NCI-H460 (cell line): ENCODE results near the gene C1orf35. TPM values are rescaled to one million over a fixed set of nuclear protein-coding genes. Genes with fewer than 3 reads are reported as not detected.

Experiments used
- DNase-seq: peaks from one replicate; pipeline ENCODE4 v3.0.0-alpha.2; 2016; ENCODE audit warnings: low read depth; ENCODE audit errors: extremely low read depth
- polyA plus RNA-seq: library from polyadenylated mRNA; depleted of rRNA; stranded (reverse); fragments of >200 nt; gene quantifications from 2 replicates; pipeline ENCODE4 v1.2.3, GENCODE V29; 2014; cell fraction: nucleus; rRNA removed
- total RNA-seq: library from RNA; depleted of rRNA; stranded (reverse); fragments of >200 nt; shearing (Covaris generic); gene quantifications from 2 replicates; pipeline ENCODE4 v1.2.3, GENCODE V29; 2014; rRNA removed

Gene C1orf35
- total RNA-seq = 22.1 and 23.8 TPM in 2 replicates
- 80.5 and 92.2 TPM in 2 replicates for polyA plus RNA-seq

DNA sequence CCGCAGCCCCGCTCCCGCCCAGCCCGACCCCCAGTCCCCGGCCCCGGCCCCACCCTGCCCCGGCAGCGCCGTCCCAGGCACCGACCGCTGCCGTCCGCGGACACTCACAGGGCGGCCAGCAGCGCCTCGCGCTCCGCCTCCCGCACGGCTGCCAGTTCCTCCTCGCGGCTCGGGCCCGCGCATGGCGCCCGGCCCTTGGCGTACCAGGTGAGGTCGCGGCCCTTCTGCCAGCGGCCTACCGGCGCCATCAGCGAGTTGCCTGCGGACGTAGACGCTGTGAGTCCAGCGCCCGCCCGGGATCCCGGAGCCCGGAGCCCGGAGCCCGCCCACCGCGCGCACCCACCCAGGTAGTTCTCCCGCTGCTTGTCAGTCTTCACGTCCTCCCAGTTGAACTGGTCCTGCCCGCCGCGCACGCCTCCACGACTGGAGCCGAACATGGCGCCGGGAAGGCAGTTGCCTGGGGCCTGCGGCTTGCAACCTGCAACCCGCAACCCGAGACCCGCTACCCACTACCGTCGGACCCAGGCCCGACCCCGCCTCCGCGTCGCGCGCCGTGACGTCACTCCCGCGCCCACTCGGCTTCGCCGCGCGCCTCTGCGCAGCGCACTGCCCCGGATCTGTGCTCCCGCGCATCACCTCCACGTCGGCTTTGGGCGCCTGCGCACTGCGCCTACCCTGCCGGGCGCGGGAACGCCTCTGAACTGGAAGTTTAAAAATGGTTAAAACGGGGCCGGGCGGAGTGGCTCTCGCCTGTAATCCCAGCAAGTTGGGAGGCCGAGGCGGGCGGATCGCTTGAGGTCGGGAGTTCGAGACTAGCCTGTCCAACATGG is at the start of gene C1orf35:
Gene C1orf35 (minus strand): TSS at position 535 of the 830 bp plus-strand sequence. CDS start 98 bp downstream, at position 437.
- peak; percentile 93 for DNase-seq

DNA sequence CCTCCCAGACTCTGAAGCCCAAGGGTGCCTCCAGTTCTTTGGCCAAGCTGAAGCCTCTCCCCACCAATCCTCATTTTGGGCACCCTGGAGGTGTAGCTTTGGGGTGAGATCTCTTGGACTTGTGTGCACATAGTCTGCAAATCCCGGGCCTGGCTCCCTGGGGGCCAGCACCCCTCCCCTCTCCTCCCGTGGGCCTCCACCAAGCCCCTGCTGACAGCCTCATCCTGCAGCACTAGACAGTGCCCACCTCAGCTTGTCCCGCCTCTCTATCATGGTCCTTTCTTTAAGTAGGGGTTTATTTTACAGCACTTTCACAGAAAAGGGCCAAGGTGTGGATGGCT is 49.8 kb upstream of the C1orf35 start:
- DNase-seq = no peak

DNA sequence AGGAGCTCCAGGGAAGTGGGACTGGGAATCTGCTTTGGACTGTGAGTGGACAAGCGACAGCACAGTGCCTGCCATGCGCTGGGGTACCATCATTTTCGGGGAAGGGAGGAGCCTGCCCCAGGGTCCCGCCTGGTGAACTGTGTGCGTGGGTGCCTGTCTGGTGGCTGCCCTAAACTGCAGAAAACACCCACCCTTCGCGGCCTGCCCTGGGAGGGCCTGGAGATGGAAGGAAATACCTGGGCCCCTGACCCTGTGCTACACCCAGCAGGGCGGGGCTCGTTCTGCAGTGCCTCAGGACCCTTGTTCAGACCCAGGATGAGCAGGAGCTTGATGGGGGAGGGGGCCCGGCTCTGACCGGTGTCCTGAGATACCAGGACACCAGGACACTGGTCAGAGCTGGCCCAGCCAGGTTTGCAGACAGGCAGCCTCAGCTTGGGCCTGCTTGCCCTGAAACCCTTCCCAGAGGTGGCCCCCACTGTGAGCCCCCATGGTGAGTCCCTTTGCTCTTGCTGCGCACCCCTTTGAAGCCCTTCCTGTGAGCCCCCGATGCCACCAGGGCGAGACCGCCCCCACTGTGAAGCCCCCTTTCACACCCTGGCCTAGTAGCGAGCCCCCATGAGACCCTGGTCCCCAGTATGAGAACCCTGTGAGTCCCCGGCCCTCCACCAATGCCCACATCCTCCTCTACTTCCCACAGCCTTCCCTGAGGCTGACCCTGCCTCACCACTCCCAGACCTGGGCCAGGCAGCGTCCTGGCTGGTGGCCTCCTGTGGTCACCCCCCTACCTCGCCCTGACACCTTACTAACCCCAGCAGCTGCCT is 49.2 kb upstream of the C1orf35 start:
- DNase-seq = no peak

DNA sequence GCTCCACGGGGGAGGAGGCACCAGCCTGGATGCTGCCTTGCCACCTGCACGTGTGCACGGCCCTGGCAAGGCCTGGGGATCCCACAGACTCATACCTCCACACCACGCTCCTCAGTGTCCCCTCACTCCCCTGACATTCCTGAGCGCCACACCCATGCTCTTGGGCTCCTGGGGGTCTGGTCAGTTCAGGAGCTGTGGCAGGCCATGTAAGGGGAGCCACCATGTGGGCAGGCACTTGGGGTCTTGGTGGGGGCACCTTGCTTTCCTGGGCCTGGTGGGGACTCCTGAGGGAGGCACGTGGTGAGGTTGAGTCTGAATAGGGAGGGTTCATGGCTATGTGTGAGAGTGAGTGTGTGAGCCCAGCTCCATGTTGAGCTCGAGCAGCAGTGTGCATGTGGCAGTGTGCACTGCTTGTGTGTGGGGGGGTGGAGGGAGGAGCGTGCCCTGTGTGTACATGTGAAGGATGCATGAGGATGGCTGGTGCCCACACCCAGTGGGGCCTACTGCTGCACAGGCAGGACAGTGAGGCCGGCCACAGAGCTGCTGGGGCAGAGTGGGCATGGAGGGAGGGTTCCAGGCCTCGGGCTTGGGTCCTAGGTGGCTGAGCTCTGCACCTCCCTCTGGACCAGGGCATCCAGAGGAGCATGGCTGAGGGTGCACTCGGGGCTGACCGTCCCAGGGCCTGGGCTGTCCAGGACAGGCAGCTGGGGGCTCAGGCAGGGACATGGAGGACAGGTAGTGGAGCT is 48.2 kb upstream of the C1orf35 start:
- DNase-seq = no peak

DNA sequence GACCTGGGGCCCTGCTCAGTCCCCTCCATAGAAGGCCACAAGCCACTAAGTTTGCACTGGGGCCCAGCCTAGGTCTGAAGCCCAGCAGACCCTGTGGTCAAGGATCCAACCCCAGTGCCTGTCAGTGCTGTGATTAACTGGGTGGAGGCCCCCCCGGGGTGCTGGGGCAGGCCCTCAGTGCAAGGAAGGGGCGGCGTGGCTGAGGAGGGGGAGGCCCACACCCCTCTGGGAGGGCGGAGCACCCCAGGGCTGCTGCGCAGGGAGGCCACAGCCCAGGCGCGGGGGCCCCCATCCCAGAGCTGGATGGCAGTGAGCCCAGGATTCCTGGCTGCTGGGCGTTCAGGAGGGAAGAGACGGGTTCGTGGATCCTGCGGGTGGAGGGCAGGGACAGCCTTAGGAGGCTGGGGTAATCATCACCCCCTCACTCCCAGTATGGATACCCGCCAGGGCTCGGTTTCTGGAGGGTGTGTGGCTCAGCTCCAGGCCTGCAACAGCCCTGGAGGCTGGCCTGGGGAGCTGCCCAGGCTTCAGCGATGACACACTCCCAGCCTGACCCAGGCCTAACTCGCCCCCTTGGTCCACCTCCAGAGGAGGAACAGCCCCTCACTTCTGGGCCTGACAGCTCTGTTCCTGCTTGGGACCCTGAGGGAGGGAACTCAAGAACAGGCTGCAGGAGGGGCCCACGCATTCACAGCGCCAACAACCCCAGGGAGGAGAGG is 47.5 kb upstream of the C1orf35 start:
- no peak for DNase-seq

DNA sequence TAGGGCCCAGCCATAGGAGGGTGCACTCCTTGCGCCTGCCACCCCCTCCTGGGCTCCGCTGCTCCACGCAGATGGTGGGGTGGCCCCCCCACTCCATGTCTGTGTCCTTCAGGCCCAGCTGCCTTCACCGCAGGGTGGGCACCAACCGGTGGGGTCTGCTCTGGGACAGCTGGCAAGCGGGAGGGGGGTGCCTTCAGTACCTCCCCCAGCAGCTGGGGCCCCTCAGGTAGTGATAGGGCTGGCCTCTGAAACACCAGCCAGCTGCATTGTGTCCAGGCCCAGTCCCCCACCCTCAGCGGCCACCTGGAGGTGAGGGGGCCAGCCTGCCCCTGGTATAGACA is 47.0 kb upstream of the C1orf35 start:
- no peak for DNase-seq

DNA sequence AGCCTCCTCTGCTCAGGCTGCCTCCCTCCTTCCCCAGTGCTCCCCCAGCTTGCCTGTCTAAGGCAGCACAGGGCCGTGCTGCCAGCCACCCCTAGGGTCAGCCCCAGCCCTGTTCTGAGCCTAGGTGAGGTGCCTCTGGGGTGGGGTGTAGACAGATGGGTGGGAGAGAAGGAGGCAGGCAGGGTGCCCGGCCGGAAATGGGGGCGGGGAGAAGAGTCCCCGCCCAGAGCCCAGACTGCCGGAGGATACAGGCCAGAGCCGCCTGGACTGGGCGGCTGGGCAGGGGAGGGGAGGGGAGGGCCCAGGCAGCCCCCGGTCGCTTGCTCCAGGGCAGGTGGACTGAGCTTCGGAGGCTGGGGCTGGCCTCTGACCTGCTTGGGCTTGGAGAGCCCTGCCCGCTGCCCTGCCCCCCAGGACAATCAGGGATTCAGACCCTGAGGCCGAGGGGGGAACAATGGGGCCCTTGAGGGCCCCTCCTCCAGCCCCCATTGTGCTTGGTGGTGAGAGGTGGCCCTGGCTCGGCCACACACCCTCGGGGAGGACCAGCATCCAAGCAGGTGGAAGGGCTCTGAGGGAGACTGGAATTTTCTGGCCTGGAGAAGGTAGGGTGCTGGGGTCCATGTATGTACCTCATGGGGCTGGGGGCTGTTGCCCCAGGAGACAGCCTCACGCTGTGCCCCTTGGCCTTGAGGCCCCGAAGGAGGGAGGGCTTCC is 46.4 kb upstream of the C1orf35 start, which contains the start of gene GJC2:
Gene GJC2 (plus strand): TSS at position 525 of the 714 bp plus-strand sequence. CDS start 7,829 bp downstream, outside the sequence.
- peak; percentile 23 for DNase-seq

DNA sequence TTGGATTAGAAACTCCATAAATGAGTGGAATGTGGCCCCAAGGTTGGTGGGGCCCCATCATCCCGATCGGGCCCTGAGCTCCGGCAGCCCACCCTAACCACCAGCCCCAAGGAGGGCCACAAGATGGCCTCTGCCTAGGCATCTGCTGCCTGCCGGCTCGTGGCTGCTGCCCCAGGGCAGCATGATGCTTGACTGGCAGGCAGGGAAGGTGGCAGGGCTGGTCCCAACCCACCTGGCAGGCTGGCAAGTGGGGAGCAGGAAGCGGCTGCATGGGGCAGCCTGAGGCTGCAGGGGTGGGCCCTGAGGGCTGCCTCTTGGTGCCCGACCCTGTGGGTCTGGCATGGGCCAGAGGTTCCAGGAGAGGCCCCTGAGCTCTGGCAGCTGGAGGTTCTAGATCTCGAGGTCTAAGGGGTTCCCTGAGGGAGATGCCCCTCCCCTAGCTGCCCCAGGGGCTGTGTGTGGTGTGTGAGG is 45.8 kb upstream of the C1orf35 start:
- no peak for DNase-seq

DNA sequence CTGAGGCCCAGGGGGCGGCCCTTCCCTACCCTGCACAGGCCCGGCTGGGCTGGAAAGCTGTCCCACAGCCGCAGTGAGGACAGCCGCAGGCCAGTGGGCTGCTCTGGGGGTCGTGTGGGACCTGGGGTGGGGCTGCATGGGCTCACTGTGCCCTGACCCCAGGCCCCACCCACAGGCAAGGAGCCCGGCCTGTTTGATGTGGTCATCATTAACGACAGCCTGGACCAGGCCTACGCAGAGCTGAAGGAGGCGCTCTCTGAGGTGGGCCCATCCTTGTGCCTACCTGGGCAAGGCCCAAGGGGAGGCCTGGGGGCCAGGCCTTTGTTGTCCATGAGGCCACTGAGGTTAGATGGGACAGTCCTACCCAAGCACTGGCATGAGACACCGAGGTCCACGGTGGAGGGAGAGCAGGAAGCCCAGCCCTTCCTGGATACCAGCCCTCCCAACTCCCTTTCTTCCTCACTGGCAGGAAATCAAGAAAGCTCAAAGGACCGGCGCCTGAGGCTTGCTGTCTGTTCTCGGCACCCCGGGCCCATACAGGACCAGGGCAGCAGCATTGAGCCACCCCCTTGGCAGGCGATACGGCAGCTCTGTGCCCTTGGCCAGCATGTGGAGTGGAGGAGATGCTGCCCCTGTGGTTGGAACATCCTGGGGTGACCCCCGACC is 45.2 kb upstream of the C1orf35 start:
- DNase-seq = no peak

DNA sequence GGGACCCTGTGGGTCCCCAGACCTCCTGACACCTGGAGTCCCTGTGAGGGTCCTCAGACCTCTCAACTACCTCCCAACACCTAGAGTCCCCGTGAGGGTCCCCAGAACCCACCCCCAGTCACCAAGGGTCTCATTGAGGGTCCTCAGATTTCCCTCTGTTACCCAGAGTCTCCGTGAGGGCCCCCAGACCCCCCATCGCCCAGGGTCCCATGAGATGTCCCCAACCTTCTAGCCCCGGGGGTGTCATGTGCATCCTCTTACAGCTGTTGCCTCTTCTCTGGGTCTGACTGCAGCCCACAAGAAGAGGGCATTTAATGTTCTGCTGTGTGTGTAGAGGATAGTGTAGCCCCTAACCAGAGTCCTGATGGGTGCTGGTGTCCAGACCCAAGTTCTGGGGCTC is 44.6 kb upstream of the C1orf35 start:
- no peak for DNase-seq

DNA sequence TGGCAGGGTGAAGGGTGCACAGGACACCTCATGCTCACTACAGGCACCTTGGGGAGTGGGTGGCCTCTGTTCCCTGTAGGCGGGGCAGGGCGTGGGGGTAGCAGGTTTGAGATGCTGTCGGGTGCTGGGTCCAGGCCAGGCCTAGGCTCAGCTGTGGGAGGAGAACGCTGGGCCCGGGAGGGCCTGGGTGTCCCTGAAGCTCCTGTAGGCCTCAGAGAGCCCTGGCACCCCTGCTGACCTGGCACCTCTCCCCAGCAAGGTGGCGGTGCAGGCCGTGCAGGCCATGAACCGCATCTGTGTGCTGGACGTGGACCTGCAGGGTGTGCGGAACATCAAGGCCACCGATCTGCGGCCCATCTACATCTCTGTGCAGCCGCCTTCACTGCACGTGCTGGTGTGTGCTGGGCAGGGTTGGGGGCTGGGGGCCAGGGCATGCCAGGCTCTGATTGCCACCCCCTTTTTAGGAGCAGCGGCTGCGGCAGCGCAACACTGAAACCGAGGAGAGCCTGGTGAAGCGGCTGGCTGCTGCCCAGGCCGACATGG is 44.1 kb upstream of the C1orf35 start:
- DNase-seq = no peak

DNA sequence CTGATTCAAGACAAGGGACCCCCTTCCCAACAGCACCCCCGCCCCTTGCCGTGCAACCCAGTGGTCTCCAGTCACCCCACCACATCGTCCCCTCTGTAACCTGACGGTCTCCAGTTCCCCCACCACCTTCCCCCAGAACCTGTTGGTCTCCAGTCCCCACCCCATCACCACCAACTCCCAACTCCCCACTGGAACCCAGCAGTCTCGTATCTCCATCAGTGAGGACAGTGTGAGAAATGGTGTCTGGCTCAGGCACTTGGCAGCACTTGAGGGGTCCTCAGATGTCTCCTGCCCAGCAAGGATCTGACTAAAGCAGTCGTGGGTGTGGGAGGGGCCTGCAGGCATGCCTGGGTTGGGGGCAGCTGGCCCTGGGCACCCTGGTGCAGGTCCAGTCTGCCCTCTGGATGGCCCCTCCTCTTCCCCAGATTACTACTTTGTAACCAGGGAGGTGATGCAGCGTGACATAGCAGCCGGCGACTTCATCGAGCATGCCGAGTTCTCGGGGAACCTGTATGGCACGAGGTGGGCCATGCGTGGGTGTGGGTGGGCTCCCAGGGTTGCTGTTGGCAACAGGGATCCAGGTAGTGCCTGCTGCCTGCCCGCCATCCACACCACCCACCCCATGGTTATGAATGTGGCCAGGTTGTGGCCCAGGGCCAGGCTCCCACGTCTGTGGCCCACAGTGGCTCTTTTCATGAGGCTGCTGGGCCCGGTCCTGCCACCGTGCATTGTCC is 43.5 kb upstream of the C1orf35 start:
- DNase-seq = no peak

DNA sequence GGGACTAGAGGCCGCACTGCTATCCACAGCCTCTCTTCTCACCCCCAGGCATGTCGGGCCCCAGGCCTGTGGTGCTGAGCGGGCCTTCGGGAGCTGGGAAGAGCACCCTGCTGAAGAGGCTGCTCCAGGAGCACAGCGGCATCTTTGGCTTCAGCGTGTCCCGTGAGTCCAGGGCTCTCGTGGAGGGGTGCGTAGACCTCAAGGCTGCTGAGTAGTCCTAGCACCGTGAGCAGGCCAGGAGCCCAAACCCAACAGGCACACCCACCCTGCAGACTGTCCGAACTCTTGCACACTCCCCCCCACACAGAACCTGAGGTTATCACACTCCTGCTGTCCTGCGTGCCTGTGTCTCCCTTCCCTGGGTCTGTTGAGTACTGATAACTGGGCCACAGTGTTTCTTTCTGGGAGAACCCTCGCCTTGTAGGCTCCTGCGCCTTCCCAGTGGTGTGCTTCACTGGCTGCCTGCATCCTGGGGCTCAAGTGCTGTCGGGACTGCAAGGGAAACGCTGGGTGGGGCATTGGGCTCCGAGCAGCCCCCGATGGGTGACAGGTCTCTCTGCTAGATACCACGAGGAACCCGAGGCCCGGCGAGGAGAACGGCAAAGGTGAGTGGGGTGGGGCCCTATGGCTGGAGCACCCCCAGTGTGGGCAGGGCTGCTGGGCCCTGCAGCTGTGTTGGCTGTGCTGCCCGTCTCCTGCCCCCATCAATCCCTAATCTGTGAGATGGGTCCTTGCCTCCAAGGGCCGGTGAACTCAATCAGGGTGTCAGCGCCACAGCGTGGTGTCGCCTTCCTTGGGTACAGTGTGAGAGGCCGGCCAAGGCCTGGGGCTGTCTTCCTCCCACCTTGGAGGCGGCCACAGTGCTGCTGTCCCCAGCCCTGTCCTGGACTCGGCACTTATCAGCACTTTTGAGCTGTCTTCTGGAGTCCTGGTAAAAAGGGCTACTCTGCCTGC is 42.6 kb upstream of the C1orf35 start:
- no peak for DNase-seq

DNA sequence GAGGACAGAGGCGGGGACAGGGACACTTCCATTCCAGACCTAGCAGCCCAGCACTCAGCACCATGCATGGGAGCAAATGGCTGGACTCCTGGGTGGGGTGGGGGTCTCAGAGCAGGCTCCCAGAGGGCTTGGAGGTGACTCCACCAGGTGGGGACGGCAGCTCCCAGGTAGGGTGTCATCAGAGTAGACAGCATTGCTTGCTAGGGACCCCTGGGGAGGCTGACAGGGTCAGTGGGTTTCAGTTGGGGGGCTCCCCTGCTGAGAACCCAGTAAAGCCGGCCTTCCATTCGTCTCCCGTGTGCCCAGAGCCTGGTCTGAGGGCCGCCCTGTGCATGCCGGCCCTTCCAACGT is 41.8 kb upstream of the C1orf35 start:
- no peak for DNase-seq

DNA sequence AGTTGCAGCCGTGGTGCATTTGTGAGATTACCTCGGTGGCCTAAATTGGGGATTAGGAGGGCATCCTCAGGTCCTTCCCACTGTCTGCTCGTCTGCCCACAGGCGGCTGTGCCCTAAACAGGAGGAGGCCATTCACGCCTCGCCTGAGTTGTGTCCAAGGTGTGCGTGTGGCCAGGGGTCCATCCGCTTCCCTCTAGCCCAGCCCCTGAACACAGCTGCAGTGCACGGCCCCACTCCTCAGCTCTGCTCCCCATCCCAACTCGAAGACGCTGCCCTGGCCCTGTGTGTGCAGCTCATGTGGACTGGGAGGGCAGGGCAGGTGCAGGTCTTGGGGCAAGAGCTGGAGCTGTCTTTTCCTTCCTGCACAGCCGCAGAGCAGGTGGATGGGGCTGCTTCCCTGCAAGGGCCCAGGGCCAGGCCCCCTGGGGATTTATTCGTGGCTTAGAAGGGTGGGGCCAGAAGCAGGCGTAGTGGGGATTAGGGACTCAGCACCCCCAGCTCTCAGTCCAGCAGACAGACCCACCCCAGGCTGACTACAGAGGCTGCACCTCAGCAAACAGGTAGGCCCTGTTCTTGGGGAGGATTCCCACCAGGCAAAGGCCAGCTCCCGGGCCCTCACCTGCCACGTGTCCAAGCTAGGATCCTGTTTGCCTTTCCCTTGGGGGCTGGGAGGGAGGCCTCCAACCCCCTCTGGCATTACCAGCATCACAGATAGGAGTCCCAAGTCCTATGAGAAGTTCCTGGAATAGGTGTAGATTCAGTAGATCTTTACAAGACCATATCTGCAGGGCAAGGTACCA is 41.3 kb upstream of the C1orf35 start:
- DNase-seq = no peak

DNA sequence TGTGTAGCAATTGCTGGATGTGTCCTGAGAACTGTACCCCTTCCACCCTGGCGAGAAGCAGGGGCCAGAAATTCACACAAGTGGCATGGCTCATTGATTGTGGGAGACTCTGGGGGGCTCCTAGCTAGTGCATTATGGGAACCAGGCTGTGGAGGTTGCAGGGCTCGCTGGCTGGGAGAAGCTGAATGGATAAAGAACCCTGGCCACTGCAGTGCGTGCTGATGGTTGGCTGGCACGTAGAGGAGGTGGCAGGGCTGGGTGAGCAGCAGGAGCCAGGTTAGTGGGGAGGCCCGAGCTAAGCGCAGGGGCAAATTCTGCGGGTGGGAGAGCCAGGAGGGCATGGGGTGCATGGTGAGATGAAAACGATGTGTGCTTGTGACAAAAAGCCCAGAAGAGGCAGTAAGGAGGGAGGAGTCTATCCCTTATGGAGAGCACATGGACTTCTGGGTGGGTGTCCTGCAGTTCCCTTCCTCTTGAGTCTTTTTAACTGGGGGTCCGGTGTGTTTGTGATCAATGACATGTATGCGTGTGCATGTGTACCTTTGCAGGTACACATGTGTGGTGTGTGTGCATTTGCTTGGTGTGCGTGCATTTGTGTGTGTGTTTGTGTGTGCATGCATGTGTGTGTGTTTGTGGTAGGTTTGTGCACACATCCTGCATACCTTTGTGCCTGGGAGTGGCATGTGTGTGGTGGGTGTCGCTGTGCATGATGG is 40.5 kb upstream of the C1orf35 start:
- no peak for DNase-seq
